Fibroblast of skin of left biceps (primary cell): Measurements from ENCODE around the gene CFAP57.

ENCODE experiments used
- DNase-seq, 2 experiments: peaks; one replicate each; pipeline ENCODE4 v3.0.0-alpha.2; 2013; ENCODE audit warnings: low read depth in 2 of 2

The CFAP57 gene

DNA sequence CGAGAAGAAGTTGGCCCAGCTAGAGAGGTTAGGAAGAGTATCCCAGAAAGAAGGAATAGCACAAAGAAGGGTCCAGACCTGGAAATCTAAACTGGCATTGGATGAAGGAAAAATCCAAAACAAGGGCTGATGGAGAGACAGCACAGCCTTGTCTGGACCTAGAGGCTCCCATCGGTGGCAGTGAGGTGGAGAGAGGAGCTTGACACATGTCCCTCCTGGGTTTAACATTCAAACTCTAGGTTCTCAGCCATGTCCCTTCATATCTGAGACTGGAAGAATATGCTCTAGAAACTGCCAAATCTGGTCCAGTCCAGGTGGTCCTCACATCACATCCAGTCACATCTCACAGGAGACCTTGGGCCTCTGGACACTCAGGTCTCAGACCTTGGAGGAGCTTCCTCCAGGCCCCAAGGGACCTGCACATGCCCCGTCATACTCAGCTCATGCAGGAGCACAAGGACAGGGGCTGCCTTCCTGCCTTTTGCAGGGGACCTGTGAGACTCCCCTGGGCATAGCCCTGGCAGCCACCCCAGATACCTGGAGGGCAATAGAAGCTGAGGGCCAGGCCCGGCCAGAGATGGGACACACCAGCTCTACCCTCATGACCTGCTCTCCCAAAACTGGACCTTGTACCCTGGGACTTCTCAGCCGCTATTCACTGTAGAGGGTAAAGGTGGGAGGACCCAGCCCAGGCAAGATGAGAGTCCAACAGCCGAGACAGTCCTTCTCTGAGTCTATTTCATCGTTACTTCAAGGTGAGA lies 105.2 kb downstream of the CFAP57 start:
- DNase-seq, result no peak

DNA sequence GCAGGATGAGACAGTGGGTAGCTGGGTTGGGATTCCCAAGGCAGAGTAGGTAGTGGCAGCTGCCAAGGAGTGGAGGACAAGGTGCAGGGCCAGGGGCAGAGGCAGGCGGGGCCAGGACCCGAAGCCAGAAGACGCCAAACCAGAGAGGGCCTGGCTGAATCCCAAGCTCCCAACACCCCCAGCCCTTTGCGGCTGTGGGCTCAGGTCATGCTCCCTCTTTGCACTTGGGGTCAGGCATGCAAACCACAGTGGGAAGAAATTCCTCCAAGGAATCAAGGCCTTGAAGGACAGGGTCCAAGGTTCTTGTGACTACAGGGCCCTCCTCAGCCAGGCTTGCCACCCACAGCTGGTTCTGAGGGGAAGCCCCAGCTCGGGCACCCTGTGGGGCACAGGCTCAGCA lies 107.0 kb downstream of the CFAP57 start:
- DNase-seq, result no peak

DNA sequence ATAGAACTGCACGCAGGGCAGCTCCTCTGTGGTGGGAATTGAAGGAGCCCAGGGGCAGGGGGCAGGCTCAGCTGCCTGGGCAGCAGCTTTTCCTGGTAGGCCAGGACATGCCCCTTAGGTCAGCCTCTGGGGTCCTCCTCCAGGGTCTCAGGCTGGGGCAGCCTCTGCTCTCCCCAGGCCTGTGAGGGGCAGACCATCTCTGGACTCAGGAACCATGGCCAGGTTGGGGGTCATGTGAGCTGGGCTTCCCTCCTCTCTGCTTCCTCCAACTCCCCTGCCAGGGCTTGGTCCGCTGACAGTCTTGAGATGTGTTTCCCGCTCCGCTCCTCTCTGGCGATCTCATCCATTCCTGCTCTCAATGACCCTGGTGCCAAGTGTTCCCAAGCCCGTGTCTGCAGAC lies 107.5 kb downstream of the CFAP57 start:
- DNase-seq, result no peak

DNA sequence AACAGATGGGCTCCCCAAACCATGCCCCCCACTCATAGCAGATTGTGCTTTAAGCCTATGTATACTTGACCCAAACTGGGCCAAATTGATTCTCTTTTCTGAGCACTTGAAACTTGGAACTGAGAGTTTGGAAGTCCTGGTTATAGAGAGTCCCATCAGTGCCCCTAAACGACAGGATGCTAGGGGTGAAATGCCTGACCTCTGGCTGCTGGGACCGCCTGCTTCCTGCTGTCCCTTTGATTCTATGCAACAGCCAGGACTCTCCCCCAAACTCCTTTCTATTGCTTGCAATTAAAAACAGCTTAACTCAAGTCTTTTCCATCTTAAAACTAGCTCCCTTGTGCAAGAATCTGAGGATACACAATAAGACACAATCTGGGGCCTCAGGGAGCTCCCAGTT lies 108.6 kb downstream of the CFAP57 start:
- DNase-seq, result no peak

DNA sequence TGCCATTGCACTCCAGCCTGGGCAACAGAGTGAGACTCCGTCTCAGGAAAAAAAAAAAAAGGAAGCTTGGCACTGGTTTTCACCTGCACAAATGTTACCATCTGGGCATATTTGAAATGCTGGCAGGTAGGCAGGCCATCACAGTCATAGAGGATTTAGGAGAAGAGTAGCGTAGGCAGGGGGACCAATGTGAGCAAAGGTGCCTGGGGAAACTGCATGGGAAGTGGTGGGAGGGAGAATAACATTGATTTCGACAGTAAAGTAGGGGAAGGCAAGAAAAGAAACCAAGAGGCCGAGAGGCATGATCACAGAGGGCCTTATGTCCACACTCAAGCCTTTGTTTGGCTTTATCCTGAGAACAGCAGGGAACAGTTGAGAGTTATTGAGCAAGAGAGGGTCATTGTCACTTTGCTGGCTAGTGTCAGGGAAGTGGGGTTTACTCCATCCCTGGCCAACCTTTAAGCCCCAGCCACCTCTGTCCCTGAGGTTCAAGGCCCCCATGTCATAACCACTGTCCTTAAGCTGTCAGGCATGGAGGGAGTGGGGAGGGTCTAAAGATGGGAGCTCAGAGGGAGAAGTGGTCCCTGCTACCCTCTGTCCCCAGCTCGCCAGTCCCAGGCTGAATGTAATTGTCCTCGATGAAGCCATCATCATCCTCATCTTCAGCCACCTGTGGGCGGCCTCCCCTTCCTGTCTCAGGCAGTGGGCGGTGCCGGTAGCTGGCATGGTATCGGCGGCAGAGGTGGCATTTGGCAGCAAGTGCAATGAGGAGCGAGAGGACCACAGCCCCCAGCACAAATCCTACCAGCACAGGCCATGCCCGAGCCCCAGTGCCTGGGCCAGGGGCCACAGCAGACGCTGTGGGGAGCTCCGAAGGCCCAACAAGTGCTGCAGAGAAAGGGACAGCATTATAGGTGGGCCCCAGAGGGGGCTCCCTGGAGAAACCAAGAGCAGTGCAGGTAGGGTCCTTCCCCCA lies 110.4 kb downstream of the CFAP57 start:
- DNase-seq, result no peak

DNA sequence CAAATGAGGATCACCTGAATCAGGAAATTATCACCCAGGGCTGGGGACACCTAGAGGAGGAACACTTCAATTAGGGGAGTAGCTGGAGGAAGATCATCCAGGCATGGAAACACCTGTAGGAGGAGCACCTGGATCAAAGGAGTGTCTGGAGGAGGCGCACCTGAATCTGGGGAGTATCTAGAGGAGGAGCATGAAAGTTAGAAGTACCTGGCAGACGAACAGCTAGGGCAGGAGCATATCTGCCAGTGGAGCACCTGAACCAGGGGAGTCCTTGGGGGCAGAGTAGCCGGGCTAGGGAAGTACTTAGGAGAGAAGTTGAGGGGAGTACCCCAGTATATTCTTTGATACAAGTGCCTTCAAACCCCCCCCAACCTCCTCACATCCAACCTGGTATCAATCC lies 111.9 kb downstream of the CFAP57 start:
- no peak for DNase-seq

DNA sequence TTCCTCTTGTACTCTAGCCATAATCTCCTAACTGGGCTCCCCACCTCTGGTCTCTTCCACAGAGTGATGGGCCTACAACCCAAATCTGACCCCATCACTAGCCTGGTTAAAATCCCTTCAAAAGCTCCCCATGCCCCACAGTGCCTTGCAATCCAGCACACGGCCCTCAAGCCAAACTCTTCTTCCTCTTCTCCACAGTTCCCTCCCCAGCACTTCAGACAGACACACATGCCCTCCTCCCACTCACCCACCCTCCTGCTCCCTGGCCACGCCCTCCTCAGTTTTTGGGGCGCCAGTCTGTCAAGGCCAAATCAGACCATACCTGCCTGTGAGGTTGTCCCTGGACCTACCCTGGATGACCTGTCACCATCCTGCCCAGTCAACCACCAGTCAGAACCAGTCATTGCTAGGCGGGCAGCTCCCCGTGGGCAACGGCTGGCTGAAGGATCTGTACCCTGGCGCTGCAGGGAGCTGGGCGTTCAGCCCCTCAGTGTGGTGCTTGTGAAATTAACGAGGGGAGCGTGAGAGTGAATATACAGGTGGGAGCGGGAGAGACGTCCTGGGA lies 112.5 kb downstream of the CFAP57 start:
- DNase-seq, result no peak

DNA sequence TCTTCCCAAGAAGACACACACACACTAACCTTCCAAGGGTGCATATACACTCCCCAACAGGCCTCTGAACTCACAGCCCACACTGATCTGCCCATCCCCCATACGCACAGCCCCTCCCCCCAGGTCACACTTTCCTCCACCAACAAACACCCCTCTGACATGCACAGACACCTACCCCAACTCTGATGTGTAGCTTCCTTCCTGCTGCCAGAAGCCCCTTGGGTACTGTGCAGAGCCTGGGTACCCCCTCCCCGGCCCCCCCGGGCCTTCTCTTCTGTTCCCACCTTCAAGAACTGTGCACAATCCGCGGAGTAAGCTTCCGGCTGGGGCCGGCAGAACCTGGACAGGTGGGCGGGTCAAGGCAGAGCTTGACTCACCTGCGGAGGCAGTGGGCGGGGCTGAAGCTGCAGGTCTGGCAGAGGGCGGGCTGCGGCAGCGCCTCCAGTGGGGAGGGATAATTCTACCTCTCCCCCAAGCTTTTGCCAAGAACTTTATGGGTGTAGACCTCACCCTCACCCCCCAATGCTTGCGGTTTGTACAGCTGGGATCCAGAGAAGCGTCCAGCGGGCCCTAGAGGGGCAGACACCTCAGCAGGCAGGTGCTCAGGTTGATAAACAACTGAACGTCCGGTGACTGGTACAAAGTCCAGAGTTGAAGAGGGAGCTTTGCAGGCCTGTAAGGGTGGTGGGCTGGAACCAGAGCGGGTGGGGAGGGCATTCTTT lies 113.3 kb downstream of the CFAP57 start, which contains the start of gene C1orf210:
TSS of gene C1orf210 (minus strand) at position 313 of the 722 bp plus-strand sequence. CDS start 2,311 bp downstream, outside the sequence.
- DNase-seq, result no peak

DNA sequence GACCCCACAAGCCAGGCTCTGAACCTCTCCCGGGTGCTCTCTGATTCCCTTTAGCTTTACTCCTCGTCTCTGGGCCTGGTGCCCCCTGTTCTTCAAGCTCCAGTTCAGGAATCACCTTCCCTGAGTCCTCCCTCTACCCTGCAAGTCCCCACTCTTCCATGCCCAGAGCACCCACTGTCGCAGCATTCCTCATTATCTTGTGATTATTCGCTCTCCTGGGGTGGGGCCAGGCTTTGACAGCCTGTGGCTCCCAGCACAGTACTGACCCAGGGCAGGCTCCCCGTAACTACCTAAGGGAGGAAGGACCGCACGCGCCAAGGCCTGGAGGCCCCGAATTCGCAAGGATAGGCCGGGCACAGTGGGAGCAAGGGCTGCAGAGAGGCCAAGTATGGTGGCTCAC lies 114.0 kb downstream of the CFAP57 start:
- DNase-seq, result no peak

DNA sequence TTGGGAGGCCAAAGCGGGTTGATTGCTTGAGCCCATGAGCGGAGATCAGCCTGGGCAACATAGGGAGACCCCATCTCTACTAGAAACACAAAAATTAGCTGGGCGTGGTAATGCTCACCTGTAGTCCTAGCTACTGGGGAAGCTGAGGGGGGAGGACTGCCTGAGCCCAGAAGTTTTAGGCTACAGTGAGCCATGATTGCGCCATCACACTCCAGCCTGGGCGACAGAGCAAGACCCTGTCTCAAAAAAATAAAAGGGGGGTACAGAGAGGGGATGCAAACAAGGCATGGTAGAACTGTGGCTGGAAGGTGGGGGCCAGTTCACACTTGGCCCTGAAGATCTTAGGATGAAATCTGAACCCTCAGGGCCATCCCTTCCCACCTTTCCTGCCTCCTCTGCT lies 114.4 kb downstream of the CFAP57 start:
- DNase-seq, result no peak

DNA sequence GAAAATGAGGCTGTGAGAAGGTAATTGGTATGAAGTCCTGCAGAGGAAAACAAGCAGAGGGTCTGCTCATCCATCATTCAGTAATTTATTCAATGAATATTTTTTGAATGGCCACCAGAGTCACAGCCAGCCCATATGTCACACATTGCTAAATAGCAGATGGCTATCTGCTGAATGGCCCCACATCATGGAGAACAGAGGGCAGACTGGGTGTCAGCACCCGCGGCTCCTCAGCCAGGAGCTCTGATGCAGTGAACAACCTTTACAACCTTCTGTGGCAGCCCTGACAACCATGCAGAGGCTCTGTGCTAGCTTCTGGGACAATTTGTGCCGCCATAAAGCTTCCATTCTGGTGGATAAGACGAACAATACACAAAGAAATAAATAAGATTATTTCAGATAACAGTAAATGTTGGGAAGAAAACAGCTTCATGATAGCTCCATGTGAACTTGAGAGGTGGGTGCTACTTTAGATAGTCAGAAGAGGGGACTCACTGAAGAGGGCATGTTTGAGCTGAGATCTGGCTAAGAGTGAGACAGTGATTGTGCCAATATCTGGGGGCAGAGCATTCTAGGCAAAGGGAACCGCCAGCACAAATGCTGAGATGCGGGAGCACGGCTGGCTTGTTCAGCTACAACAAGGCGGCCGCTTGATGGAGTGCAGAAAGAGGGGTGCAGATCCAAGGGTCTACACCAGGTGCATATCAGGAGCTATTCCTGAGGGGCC lies 116.1 kb downstream of the CFAP57 start:
- DNase-seq, result no peak

DNA sequence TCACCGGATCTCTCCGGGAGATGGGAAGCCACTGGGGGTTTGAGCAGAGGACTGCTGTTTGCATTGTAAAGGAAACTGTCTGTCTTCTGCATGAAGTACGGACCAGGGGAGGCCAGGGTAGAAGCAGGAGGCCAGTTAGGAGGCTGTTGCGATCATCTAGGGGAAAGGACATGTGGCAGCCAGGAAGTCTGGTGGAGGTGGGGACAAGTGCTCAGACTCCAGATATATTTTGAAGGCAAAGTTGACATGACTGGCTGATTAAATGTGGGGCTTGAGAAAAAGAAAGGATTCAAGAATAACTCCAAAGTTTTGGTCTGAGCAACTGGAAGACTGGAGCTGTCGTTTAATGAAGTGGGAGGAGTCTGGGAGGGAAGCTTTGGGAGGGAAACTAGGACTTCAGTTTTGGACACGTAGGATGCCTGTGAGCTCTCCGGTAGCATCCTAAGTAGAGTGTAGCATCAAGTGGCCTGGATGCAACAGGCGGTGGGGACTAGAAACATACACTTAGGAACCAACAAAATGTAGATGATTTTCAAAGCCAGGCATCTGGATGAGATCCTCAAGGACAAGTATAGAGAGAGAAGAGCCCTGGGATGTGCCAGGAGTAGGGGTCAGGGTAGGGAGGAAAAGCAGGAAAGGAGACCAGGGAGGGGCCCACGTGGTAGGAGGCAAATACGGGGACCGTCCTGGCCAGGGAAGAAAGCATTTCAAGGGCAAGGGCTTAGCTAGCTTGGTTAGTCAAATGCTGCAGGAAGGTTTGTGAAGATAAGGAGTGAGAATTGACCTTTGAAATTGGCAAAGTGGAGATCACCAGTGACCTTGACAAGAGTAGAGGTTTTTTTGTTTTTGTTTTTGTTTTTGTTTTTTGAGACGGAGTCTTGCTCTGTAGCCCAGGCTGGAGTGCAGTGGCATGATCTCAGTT lies 116.9 kb downstream of the CFAP57 start:
- DNase-seq, result no peak

DNA sequence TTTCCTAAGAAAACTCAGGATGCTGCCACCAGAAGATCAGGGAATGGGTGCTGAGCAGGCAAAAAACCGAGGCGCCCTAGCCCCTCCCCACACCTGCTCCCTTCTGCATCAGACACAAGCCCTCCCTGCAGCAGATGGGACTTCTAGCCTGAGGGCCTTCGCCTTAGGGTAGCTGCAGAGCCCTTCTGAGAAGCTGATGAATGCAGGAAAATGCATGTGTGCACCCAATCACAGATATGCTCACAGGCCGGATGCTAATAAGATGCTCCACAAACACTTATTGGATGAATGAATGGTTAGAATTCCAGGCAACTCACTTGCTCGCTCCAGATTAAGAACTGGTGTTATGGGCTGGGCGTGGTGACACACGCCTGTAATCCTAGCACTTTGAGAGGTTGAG lies 120.1 kb downstream of the CFAP57 start:
- DNase-seq, result no peak

DNA sequence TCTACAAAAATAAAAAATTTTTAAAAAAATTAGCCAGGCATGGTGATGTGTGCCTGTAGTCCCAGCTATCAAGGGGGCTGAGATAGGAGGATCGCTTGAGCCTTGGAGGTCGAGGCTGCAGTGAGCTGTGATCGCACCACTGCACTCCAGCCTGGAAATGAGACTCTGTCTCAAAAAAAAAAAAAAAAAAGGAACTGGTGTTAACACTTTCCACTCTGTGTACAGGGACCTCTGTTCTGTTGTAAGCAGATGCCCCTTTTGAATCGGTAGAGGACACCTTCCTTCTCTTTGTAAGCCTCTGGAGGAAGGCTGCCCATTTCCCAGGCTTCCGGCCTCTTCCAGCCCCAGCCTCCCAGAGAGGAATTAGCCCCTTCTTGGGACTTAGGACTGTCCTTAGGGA lies 120.5 kb downstream of the CFAP57 start:
- DNase-seq, result no peak

DNA sequence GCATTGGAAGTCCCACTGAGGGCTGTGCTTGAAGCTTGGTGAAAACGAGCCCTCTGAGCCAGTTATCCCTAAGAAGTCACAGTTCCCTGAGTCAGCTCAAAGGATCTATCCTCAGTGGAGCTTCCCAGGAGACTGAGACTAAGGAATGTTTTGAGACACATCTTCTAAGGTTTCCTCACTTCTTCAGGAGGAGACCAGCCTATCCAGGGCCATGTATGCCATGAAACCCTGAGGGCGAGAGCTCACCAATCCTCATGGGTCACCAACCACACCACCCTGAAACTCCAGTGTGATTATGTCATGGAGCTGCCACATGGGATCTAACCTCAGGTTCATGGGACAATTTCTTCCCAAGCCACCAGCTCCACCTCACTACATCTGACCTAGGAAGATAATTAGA lies 121.0 kb downstream of the CFAP57 start:
- DNase-seq, result no peak

DNA sequence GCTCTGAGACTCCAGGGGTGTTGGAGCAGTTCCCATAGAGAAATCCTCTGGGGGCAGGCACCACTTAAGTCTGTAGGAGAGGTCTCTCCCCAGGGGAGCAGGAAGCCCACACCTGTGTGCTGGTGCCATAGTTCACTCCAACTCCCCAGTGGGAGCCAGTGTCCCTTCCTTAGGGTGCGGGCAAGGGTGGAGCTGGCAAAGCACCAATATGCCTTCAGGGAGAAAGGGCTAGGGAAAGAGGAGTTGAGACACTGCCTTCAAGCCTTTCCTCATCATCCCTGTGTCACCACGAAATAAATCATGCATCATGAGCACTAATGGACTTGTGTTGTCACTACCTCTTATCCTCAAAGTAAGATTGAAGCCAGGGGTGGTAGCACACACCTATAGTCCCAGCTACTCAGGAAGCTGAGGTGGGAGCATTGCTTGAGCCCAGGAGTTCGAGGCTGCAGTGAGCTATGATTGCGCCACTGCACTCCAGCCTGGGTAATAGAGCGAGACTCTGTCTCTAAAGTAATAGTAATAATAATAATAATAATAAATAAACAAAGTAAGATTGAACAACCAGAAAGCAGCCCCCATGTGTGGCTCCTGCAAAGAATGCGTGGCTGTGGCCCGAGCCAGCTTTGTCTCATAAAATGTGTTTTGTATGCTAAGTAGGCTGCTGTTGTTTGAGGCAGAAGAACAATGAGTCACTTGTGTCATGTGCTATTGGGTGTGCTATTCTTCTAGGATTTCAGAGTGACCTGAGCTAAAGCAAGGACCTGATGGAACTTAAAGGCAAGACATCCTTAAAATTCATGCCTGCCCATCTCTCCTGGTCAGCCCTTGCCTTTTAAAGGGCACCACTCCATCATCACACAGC lies 122.0 kb downstream of the CFAP57 start:
- no peak for DNase-seq

DNA sequence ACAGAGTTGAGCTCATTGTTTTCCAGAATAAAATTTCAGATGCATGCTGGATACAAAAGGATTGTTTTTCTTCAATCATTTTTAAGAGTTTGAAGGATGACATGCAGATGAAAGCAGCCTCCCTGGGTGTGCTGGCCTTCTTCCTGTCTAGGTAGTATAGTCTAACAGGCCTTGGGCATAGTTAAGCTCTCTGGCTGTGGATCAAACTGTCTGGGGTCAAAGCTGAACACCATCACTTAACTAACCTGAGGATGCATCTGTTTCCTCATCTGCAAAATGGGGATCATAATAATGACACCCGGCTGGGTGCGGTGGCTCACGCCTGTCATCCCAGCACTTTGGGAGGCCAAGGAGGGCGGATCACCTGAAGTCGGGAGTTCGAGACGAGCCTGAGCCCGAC lies 122.6 kb downstream of the CFAP57 start:
- no peak for DNase-seq

DNA sequence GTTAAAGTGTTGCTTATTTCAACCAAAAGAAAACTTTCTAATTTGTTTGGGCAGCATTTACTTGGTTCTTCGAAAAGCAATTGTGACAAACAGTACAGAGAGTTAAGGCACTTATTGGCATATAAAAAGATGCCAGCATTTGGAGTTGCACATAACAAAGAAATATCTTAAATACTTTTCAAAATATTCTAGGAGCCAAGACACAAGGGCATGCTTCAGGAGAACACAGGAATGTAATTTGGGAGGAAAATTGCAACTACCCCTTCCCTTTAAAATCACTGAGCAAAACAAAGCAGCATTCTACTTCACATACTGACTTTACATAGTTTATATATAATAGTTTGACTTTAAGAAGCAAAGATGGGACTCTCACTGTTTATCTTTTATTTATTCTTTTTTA lies 124.1 kb downstream of the CFAP57 start:
- no peak for DNase-seq

DNA sequence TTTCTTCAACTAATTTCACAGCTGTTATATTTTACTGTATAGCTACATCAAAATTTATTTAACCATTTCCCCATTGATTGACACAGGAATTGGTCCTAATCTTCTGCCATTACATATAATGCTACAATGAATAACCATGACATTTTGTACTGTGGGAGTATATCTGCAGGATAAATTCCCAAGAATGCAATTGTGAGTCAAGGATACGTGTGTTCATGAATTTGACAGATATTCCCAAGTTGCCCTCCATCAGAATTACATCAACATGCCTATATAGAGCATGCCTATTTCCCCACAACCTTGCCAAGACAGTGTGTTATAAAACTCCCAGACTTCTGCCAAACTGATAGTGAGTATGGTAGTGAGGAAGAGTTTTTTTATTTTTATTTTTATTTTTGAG lies 125.9 kb downstream of the CFAP57 start:
- DNase-seq, result no peak
